Lower lobe of right lung (tissue), 2 donors: ENCODE measurements around the gene PXMP4. TPM values are rescaled to one million over a fixed set of nuclear protein-coding genes. Genes with fewer than 3 reads are reported as not detected.
"Not testable (repeated sequence)": the region's sequence is repeated elsewhere in the genome, so short reads cannot be mapped to it uniquely, and the experiment has no call there.

Source experiments
- ATAC-seq, 2 donors: fragments of 200-7000 bp; cut with Tn5 transposase; one replicate each; pipeline ENCODE4 v1.9.1; 2020 to 2022; ENCODE audit warnings: mild to moderate bottlenecking in 2 of 2, moderate library complexity in 2 of 2
- DNase-seq: peaks from one replicate; pipeline ENCODE4 v3.0.0-alpha.2; 2020
- H3K27ac ChIP-seq: fragments of 200-600 bp; one replicate; pipeline ENCODE4 v1.8.0; 2022
- H3K27me3 ChIP-seq: fragments of 200-600 bp; one replicate; pipeline ENCODE4 v1.8.0; 2022; ENCODE audit warnings: low read depth
- H3K36me3 ChIP-seq: fragments of 200-600 bp; one replicate; pipeline ENCODE4 v1.8.0; 2022; ENCODE audit warnings: mild to moderate bottlenecking
- H3K4me1 ChIP-seq: fragments of 200-600 bp; one replicate; pipeline ENCODE4 v1.8.0; 2022
- H3K4me3 ChIP-seq: fragments of 200-600 bp; one replicate; pipeline ENCODE4 v1.8.0; 2022; ENCODE audit warnings: mild to moderate bottlenecking
- H3K9me3 ChIP-seq: fragments of 200-600 bp; one replicate; pipeline ENCODE4 v1.8.0; 2022
- CTCF ChIP-seq: fragments of 200-600 bp; IDR thresholded peaks from one replicate; pipeline ENCODE4 v1.8.0; 2022; ENCODE audit warnings: antibody characterized with exemption, mild to moderate bottlenecking
- intact Hi-C: fragments of 100-400 bp; cut with DNase I; formaldehyde crosslinking; loops from one replicate; pipeline ENCODE4 v1.11.0; 2022
- total RNA-seq: library from RNA; stranded (reverse); fragmentation: NEBNext Ultra II Directional; extraction: Animal tissue kit (Norgen Biotek cat#: 25700); gene quantifications from one replicate; pipeline ENCODE4 v1.2.1, GENCODE V29; 2021
- donor health status: DM: no; HTN: yes; CAD: no; lungs with severe emphysema.

PXMP4 gene
- total RNA-seq, 1 donor from 2014 or later, result 60.5 TPM

DNA sequence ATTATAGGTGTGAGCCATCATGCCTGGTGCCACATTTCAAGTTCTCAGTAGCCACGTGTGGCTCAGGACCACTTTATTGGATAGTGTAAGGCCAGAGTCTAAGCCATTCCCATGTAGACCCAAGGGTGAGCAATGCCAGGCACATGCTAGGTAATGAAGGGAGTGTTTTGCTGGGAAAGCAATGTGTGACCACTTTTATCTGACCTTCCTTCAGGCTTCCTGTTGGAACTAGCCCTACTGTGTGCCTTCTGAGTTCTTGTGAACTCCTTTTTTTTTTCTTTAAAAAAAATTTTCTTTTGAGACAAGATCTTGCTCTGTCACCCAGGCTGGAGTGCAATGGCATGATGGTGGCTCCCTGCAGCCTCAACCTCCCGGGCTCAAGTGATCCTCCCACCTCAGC, 45.0 kb upstream of the PXMP4 start:
- ATAC-seq (no peak), DNase-seq (no peak)
- intact Hi-C loops, result no loop called here
- Histone ChIP-seq H3K36me3 (peaks cover 41% of the 10 kb centered on the region), H3K4me3 (no peak overlapping the region), H3K27ac (no peak overlapping the region), H3K9me3 (no peaks in the 10 kb centered on the region), H3K27me3 (no peaks in the 10 kb centered on the region), H3K4me1 (no peaks in the 10 kb centered on the region)
- no peak for TF ChIP-seq CTCF

- TF ChIP-seq CTCF, result no peak
- Histone ChIP-seq H3K36me3 (peaks cover 34% of the 10 kb centered on the region), H3K27ac (no peak overlapping the region), H3K27me3 (no peaks in the 10 kb centered on the region), H3K4me1 (no peaks in the 10 kb centered on the region), H3K9me3 (peaks cover 9% of the 10 kb centered on the region), H3K4me3 (no peak overlapping the region)
- ATAC-seq (no peak), DNase-seq (no peak)
- intact Hi-C loops, result no loop called here
These were observed 41.7 kb upstream of the PXMP4 start for GRCh38 chr20:33761698-33762250.

- ATAC-seq (no peak), DNase-seq (no peak)
- Histone ChIP-seq H3K9me3 (peaks cover 9% of the 10 kb centered on the region), H3K36me3 (peaks cover 57% of the 10 kb centered on the region), H3K27ac (no peak overlapping the region), H3K4me1 (no peaks in the 10 kb centered on the region), H3K4me3 (no peak overlapping the region), H3K27me3 (no peaks in the 10 kb centered on the region)
- TF ChIP-seq CTCF, result no peak
- intact Hi-C loops, result no loop called here
These were observed 37.3 kb upstream of the PXMP4 start for GRCh38 chr20:33757458-33757857.

GRCh38 chr20:33757046-33757445, 36.9 kb upstream of the PXMP4 start:
- H3K27me3 ChIP-seq, result no peaks in the 10 kb centered on the region
- H3K36me3 ChIP-seq, result peaks cover 58% of the 10 kb centered on the region
- DNase-seq (no peak), ATAC-seq (no peak)
- H3K4me3 ChIP-seq, result no peak overlapping the region
- intact Hi-C loops, result no loop called here
- no peaks in the 10 kb centered on the region for H3K4me1 ChIP-seq
- H3K9me3 ChIP-seq, result peaks cover 9% of the 10 kb centered on the region
- H3K27ac ChIP-seq, result no peak overlapping the region
- TF ChIP-seq CTCF, result no peak

DNA sequence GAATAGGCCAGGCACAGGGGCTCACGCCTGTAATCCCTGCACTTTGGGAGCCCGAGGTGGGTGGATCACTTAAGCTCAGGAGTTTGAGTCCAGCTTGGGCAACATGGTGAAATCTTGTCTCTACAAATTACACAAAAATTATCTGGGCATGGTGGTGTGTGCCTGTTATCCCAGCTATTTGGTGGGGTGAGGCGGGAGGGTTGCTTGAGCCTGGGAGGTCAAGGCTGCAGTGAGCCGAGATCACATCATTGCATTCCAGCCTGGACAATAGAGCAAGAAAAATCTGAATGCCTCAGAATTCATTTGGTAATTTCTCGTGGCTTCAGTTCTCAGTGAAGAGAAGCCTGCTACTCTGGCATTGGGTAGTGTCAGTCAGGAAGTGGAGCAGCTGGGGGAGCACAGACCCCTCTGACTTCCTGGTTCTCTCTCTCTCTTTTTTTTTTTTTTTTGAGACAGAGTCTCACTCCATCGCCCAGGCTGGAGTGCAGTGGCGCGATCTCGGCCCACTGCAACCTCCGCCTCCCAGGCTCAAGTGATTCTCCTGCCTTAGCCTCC, 35.9 kb upstream of the PXMP4 start:
- H3K9me3 ChIP-seq, H3K27ac ChIP-seq, ATAC-seq, H3K4me3 ChIP-seq, DNase-seq, intact Hi-C loops, H3K27me3 ChIP-seq, H3K4me1 ChIP-seq: not testable (repeated sequence)
- peaks cover 61% of the 10 kb centered on the region for H3K36me3 ChIP-seq

DNA sequence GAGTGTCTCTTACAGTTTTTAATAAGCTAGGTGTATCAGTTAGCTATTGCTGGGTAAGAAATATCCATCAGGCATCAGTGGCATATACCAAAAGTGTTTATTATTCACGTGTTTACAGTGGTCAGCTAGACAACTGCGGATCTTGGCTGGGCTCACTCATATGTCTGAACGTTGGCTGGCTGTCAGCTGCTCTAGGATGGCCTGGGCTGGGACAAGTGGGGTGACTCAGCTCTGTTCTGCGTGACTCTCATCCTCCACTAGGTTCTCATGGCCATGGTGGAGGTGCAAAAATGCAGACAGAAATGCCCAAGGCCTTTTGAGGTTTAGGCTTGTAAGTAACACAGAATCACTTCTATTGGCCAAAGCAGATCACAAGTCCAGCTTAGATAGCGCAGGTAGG, 33.7 kb upstream of the PXMP4 start:
- peaks cover 77% of the 10 kb centered on the region for H3K36me3 ChIP-seq
- H3K27ac ChIP-seq, result no peak overlapping the region
- intact Hi-C loops, result no loop called here
- H3K4me1 ChIP-seq, result no peaks in the 10 kb centered on the region
- no peak for TF ChIP-seq CTCF
- H3K9me3 ChIP-seq, result peaks cover 9% of the 10 kb centered on the region
- H3K4me3 ChIP-seq, result no peak overlapping the region
- H3K27me3 ChIP-seq, result no peaks in the 10 kb centered on the region
- DNase-seq (no peak), ATAC-seq (no peak)
